CD14-positive monocyte (primary cell): ENCODE measurements around the gene CWC27. TPM values are rescaled to one million over a fixed set of nuclear protein-coding genes. Genes with fewer than 3 reads are reported as not detected.
A peak's percentile ranks its signal among the peaks of the same experiment; 100 is the strongest.

Experiments
- DNase-seq, 3 donors: peaks; one replicate each; pipeline ENCODE4 v3.0.0-alpha.2; 2011 to 2022
- H2AFZ ChIP-seq: 2 replicates; pipeline ENCODE4 v1.6.0; 2012; ENCODE audit warnings: mild to moderate bottlenecking, low read depth, low read length, inconsistent platforms; ENCODE audit not compliant: insufficient read depth, poor library complexity, severe bottlenecking
- H3K27ac ChIP-seq, 2 donors: 1 replicate in 1 of 2; 2 replicates in 1 of 2; pipeline ENCODE4 v1.5.1; 2012 to 2013; ENCODE audit warnings: low read length in 2 of 2, control low read depth in 1 of 2, inconsistent platforms in 1 of 2, low read depth in 1 of 2, mild to moderate bottlenecking in 1 of 2
- H3K27me3 ChIP-seq, 2 donors: one replicate each; pipeline versions ENCODE4 v1.6.0 to v1.6.1; 2011 to 2013; ENCODE audit warnings: low read length in 2 of 2; ENCODE audit not compliant: control insufficient read depth in 2 of 2, insufficient read depth in 2 of 2
- H3K36me3 ChIP-seq, 2 donors: replicated peaks in 1 of 2; 1 replicate in 1 of 2; 2 replicates in 1 of 2; pipeline versions ENCODE4 v1.5.1 to v1.6.1; 2012 to 2013; ENCODE audit warnings: low read length in 2 of 2, control low read depth in 1 of 2, inconsistent platforms in 1 of 2, mild to moderate bottlenecking in 1 of 2; ENCODE audit not compliant: insufficient read depth in 2 of 2, control insufficient read depth in 1 of 2
- H3K4me1 ChIP-seq, 2 donors: 1 replicate in 1 of 2; 2 replicates in 1 of 2; pipeline versions ENCODE4 v1.5.1 to v1.6.1; 2012 to 2013; ENCODE audit warnings: low read length in 2 of 2, control low read depth in 1 of 2, inconsistent platforms in 1 of 2, mild to moderate bottlenecking in 1 of 2, moderate library complexity in 1 of 2; ENCODE audit not compliant: insufficient read depth in 2 of 2, control insufficient read depth in 1 of 2
- H3K4me2 ChIP-seq: replicated peaks from 2 replicates; pipeline ENCODE3; 2012; ENCODE audit warnings: low read length, moderate library complexity, mild to moderate bottlenecking; ENCODE audit not compliant: poor library complexity, severe bottlenecking; ENCODE audit errors: extremely low read depth
- H3K4me3 ChIP-seq, 3 experiments: fragments of 200-600 bp in 1 of 3; sonication (generic) in 1 of 3; replicated peaks in 1 of 3; 1 replicate in 2 of 3; 2 replicates in 1 of 3; pipeline ENCODE4 v1.5.1; 2011 to 2013; ENCODE audit warnings: low read length in 3 of 3, mild to moderate bottlenecking in 3 of 3, control low read depth in 2 of 3, low read depth in 2 of 3, inconsistent platforms in 1 of 3, moderate library complexity in 1 of 3
- H3K79me2 ChIP-seq: 2 replicates; pipeline ENCODE4 v1.6.0; 2012; ENCODE audit warnings: mild to moderate bottlenecking, control low read depth, inconsistent platforms, low read length, moderate library complexity; ENCODE audit not compliant: insufficient read depth
- H3K9ac ChIP-seq: 2 replicates; pipeline ENCODE4 v1.6.0; 2017; ENCODE audit warnings: low read length, mild to moderate bottlenecking; ENCODE audit not compliant: insufficient read depth, poor library complexity, severe bottlenecking
- H3K9me3 ChIP-seq, 2 donors: replicated peaks in 1 of 2; 1 replicate in 1 of 2; 2 replicates in 1 of 2; pipeline versions ENCODE4 v1.5.1 to v1.6.1; 2012 to 2013; ENCODE audit warnings: low read length in 2 of 2, control low read depth in 1 of 2; ENCODE audit not compliant: control insufficient read depth in 1 of 2, insufficient read depth in 1 of 2
- H4K20me1 ChIP-seq: 2 replicates; pipeline ENCODE4 v1.6.0; 2012; ENCODE audit warnings: mild to moderate bottlenecking, low read length, control low read depth, moderate library complexity; ENCODE audit not compliant: insufficient read depth
- H3K27ac Mint-ChIP-seq, 7 donors: one replicate each; pipeline ENCODE4 v1.8.0; 2020; ENCODE audit warnings: mild to moderate bottlenecking in 7 of 7, mixed read lengths in 7 of 7, moderate library complexity in 6 of 7, inconsistent platforms in 2 of 7
- H3K27me3 Mint-ChIP-seq, 3 donors: one replicate each; pipeline ENCODE4 v1.8.0; 2021 to 2022; ENCODE audit warnings: low read depth in 3 of 3, mild to moderate bottlenecking in 3 of 3, mixed read lengths in 3 of 3, moderate library complexity in 3 of 3, inconsistent platforms in 1 of 3
- H3K36me3 Mint-ChIP-seq, 2 donors: one replicate each; pipeline ENCODE4 v1.8.0; 2020; ENCODE audit warnings: mixed read lengths in 2 of 2, inconsistent platforms in 1 of 2, mild to moderate bottlenecking in 1 of 2
- H3K4me1 Mint-ChIP-seq: one replicate; pipeline ENCODE4 v1.8.0; 2020; ENCODE audit warnings: mild to moderate bottlenecking, mixed read lengths
- H3K4me3 Mint-ChIP-seq, 2 donors: one replicate each; pipeline ENCODE4 v1.8.0; 2020; ENCODE audit warnings: mild to moderate bottlenecking in 2 of 2, mixed read lengths in 2 of 2, moderate library complexity in 1 of 2
- H3K9me3 Mint-ChIP-seq, 7 donors: one replicate each; pipeline ENCODE4 v1.8.0; 2020 to 2022; ENCODE audit warnings: mixed read lengths in 7 of 7, mild to moderate bottlenecking in 6 of 7, moderate library complexity in 6 of 7, inconsistent platforms in 2 of 7
- WGBS: methylation state at CpG from one replicate; pipeline ENCODE4 v1.1.5; 2013; ENCODE audit warnings: missing lambda C conversion rate; ENCODE audit not compliant: insufficient coverage; 5-methylcytosine and 5-hydroxymethylcytosine counted together
- intact Hi-C, 2 donors: fragments of 100-400 bp; cut with micrococcal nuclease; formaldehyde crosslinking; loops; one replicate each; pipeline versions ENCODE4 v1.15.0 to v1.15.1; 2023
- polyA plus RNA-seq, 3 donors: library from polyadenylated mRNA; depleted of rRNA in 1 of 3; unstranded in 2 of 3; stranded (reverse) in 1 of 3; fragments of 300-500 nt in 2 of 3; fragments of >200 nt in 1 of 3; fragmentation: Illumina TruSeq in 2 of 3; gene quantifications; 1 replicate in 2 of 3; 2 replicates in 1 of 3; pipeline ENCODE4 v1.2.3, GENCODE V29; 2012 to 2021
- TF ChIP-seq, protein P1 (sequence below): fragments of 200-600 bp; IDR thresholded peaks from one replicate; pipeline ENCODE4 v1.8.0; 2022; ENCODE audit warnings: antibody characterized with exemption, mild to moderate bottlenecking

Gene CWC27
- polyA plus RNA-seq, 3 donors, result 6.6 to 18.9 (median 14.5) TPM

DNA sequence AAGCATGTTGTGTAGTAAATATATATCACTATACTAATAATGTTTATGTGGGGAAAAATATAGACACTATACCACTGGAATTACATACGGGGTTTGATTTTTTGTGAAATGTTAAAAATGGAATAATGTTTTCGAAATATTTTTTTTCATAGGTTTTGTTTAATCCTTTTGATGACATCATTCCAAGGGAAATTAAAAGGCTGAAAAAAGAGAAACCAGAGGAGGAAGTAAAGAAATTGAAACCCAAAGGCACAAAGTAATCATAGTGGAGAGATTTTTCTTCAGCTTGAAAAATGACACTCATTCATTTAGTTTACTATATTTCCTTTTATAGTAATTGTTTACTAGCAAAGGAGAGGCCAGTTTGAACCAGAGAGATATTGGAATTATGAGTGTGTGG is 17.6 kb downstream of the CWC27 start:
- Histone ChIP-seq H4K20me1 (no peaks in the 10 kb centered on the region), H3K4me3 (no peak overlapping the region), H3K27me3 (no peaks in the 10 kb centered on the region), H2AFZ (no peak overlapping the region), H3K79me2 (no peaks in the 10 kb centered on the region), H3K4me2 (no peak overlapping the region), H3K9me3 (no peaks in the 10 kb centered on the region), H3K27ac (no peak overlapping the region), H3K36me3 (peaks cover 19 to 46% of the 10 kb centered on the region in 2 donors), H3K9ac (no peak overlapping the region), H3K4me1 (no peaks in the 10 kb centered on the region)
- DNase-seq, result no peak
- H3K27me3 Mint-ChIP-seq, result peaks cover 0 to 2% (median 0%) of the 10 kb centered on the region in 3 donors
- intact Hi-C loops, result loop anchor here in 1 of 2 donors (5.0 kb wide), 1 partner anchor 149 kb away; no protein-coding TSS in a partner anchor
- H3K4me1 Mint-ChIP-seq, result peaks cover 7% of the 10 kb centered on the region
- H3K9me3 Mint-ChIP-seq, result peaks cover 0 to 2% (median 0%) of the 10 kb centered on the region in 7 donors
- TF ChIP-seq, protein P1, sequence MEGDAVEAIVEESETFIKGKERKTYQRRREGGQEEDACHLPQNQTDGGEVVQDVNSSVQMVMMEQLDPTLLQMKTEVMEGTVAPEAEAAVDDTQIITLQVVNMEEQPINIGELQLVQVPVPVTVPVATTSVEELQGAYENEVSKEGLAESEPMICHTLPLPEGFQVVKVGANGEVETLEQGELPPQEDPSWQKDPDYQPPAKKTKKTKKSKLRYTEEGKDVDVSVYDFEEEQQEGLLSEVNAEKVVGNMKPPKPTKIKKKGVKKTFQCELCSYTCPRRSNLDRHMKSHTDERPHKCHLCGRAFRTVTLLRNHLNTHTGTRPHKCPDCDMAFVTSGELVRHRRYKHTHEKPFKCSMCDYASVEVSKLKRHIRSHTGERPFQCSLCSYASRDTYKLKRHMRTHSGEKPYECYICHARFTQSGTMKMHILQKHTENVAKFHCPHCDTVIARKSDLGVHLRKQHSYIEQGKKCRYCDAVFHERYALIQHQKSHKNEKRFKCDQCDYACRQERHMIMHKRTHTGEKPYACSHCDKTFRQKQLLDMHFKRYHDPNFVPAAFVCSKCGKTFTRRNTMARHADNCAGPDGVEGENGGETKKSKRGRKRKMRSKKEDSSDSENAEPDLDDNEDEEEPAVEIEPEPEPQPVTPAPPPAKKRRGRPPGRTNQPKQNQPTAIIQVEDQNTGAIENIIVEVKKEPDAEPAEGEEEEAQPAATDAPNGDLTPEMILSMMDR, result no peak
- peak overlapping the region in 3 of 7 donors; percentile 12 to 58 (median 24) for H3K27ac Mint-ChIP-seq
- no CpG with 5 or more reads among the region's 2 CpGs for WGBS
- H3K36me3 Mint-ChIP-seq, result peaks cover 24 to 32% of the 10 kb centered on the region in 2 donors
- H3K4me3 Mint-ChIP-seq, result no peak overlapping the region

- TF ChIP-seq, protein P1, result no peak
- no peak overlapping the region for H3K9ac ChIP-seq
- peaks cover 0 to 2% (median 0%) of the 10 kb centered on the region in 7 donors for H3K9me3 Mint-ChIP-seq
- no peak for DNase-seq
- peaks cover 7% of the 10 kb centered on the region for H3K4me1 Mint-ChIP-seq
- H4K20me1 ChIP-seq, result no peaks in the 10 kb centered on the region
- H3K36me3 Mint-ChIP-seq, result peaks cover 23 to 37% of the 10 kb centered on the region in 2 donors
- no peaks in the 10 kb centered on the region for H3K4me1 ChIP-seq
- WGBS, result no CpG with 5 or more reads among the region's 2 CpGs
- H3K27ac Mint-ChIP-seq, result no peak overlapping the region
- intact Hi-C loops, result loop anchor here in 1 of 2 donors (5.0 kb wide), 1 partner anchor 151 kb away; no protein-coding TSS in a partner anchor
- H3K79me2 ChIP-seq, result no peaks in the 10 kb centered on the region
- no peak overlapping the region for H3K27ac ChIP-seq
- no peak overlapping the region for H2AFZ ChIP-seq
- H3K4me3 Mint-ChIP-seq, result no peak overlapping the region
- no peaks in the 10 kb centered on the region for H3K9me3 ChIP-seq
- H3K27me3 ChIP-seq, result no peaks in the 10 kb centered on the region
- peaks cover 21 to 58% of the 10 kb centered on the region in 2 donors for H3K36me3 ChIP-seq
- H3K27me3 Mint-ChIP-seq, result peaks cover 0 to 2% (median 0%) of the 10 kb centered on the region in 3 donors
- no peak overlapping the region for H3K4me2 ChIP-seq
- no peak overlapping the region for H3K4me3 ChIP-seq
Measured at GRCh38 chr5:64788156-64788555, 19.4 kb downstream of the CWC27 start.
